Measurements from ENCODE around the gene PTPRD.

PTPRD gene

DNA sequence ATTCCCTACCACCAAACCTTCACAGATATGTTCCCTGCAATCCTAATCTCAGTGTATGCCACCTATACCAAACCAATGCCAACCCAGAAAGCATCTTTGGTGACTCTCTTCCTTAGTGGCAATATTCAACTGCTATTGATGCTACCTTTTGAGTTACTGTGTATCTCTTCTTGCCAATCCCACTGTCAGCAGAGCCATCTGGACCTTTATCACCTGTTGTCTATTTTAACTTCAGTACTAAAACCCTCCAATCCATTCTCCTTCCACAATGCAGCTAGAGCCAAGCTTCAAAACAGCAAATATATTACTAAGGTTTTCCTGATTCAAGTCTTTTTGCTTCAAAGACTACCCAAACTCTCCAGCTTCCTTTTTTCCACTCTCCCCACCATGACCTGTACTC lies 2036.1 kb downstream of the PTPRD start:
- no peak for DNase-seq (ENCODE audit: low read depth)

- DNase-seq (ENCODE audit: low read depth): no peak
Observed at GRCh38 chr9:8574846-8575245, 2038.0 kb downstream of the PTPRD start.

- DNase-seq (ENCODE audit: low read depth): no peak
Observed at GRCh38 chr9:8572209-8572608, 2040.6 kb downstream of the PTPRD start.

DNA sequence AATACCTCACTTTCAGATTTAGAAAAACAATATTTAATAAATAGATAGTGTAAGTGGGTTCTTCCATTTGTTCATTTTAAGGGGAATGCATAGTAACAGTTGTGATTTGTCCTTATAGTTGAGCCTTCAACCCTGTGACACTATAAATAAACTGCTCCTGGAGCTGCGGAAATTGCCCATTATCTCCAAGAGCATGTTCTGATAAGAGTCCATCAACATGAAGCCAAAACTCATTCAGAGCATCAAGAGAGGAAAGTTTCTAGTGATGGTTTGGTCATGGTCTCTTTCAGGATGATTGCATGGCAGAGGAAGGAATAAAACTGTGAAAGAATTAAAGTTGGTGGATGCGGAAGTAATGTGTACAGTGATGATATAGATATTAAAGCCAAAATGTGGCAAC lies 2041.2 kb downstream of the PTPRD start:
- no peak for DNase-seq (ENCODE audit: low read depth)

DNA sequence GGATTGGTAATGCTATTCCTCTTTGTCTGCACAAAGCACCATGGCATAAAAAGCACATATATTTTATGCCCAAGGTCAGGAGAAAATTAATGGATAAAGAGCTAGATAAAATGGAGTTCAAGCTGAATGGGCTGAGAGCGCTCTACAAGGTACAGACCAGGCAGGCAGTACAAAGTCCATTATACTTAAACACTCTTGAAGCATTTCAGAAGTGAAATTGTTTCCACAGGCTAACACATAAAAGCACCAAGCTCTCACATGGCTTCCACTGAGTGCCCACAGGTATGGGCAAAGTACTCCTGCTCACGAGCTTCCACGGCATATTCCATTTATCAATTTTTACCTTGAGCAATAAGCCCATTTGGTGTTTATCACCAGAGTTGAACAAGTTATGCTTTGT lies 2042.0 kb downstream of the PTPRD start:
- no peak for DNase-seq (ENCODE audit: low read depth)

DNA sequence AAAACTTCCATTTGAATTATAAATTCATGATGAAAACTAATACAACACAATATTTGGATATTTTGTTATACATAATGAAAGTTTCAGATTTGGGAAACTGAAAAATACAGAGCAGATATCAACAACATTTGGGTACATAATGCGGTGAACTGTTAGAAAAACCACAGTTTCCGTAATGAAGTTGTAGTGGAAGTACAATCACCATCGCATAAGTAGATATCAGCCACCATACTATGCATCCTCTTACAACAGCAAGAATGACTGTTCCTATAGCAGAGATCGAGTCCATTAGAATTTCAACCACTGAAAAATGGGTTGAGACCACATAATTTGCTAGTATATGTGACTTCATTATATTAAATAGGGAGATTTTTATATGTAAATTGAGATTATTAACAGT lies 2043.0 kb downstream of the PTPRD start:
- DNase-seq (ENCODE audit: low read depth): no peak

DNA sequence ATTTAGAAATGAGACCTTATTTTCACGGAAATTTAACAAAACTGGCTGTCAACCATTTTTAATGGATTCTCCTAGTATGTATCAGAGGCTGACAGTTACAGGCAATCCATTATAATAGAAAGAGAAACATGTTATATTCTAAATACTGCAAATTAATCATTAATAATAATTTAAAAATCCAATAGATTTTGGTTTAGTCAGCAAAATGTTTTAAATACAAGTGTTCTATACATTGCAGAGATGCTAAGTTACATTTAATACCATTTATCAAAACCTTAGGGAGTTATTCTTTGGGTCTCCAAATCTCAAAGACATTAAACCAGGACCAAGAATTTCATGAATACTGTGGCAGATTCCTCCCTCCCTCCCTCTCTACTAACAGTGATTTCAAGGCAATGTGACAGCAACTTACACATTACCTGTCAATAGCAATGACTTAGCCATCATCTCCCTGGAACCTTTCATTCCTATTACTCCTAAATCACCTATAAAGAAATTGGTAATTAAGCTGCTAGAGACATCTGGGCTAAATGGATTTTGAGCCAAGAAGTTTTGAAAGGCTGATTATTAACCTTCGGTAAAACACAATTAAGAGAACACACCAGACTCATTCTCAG lies 2044.7 kb downstream of the PTPRD start:
- DNase-seq (ENCODE audit: low read depth): no peak

- DNase-seq (ENCODE audit: low read depth): no peak
Observed at GRCh38 chr9:8564960-8565359, 2047.8 kb downstream of the PTPRD start.

DNA sequence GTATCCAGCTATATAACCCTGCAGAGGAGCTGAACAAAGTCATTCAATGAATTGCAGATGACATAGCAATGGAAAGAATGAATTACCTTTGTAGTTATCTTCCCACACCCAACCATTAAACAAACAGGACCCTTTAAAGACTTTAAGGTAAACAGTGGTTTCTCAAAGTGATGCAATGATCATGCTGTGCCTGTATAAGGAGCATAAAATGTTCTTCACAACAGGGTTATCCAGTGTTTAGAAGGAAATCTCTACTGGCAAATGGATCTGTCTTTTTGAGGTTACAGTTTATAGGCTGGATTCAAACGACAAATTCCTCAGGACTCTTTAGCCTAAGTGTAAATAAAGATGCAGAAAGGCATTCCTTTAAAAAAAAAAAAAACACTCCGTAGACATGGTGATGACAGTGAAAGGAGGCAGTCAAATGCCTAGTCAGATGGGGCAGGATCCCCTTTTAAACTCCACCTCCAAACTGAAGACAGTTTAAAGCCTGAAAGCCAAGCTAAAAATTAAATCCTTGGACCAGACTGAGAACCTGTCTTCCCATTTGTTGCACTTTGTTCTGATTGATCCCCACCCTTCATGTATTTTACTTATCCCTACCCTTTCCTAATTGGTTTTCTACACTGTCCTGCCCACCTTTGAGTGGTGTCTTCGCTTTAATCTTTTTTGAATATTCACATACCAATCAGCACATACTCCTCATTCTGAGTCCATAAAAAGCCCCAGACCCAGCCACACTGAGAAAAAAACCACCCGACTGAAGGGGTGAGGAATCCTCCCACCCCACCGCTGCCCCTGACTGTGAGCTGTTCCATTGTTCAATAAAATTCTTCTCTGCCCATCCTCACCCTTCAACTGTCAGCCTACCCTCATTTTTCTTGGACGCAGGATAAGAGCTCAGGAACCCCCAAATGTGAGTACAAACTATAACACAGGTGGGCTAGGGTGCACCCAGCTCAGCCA lies 2052.0 kb downstream of the PTPRD start:
- no peak for DNase-seq (ENCODE audit: low read depth)

DNA sequence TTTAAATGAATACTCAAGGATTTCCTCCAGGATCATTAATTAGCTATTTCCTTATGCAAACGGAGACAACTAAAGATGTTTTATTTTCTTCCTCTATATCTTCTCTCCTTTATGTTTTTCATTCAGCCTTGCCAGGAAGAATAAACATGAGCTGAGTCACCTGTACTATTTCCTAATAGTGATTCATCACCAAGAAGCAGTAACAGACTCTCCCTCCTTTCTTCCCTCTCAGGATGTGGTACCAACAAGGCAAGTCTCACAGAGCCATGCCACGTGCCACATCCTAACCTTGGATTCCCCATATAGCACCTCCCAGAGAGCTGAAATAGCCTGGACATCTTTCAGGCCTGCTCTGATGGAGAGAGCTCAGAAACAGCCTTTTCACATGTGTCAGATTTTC lies 2054.6 kb downstream of the PTPRD start:
- DNase-seq (ENCODE audit: low read depth): no peak

GRCh38 chr9:8555762-8556500 lies 2056.9 kb downstream of the PTPRD start:
- DNase-seq (ENCODE audit: low read depth): no peak

GRCh38 chr9:8553444-8553843 lies 2059.4 kb downstream of the PTPRD start:
- DNase-seq (ENCODE audit: low read depth): no peak

GRCh38 chr9:8552732-8553131 lies 2060.1 kb downstream of the PTPRD start:
- no peak for DNase-seq (ENCODE audit: low read depth)

GRCh38 chr9:8549214-8549613 lies 2063.6 kb downstream of the PTPRD start:
- no peak for DNase-seq (ENCODE audit: low read depth)

DNA sequence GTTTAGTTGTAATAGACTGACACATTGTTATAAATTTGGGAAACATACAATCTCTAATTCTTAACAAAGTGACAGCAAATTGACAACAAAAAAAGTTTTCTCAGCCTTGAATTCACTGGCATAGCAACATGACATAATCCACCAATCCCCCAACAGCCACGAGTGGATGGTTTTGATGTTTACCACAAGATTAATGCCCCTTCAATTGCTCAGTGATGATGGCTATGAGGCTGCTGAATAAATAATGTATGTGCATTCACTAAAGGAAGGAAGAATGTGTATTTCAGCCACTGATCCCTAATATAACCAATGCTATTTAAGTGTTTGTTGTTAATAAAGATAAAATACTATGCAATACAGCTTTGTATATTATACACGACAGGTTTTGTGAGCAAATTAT lies 2069.6 kb downstream of the PTPRD start:
- no peak for DNase-seq (ENCODE audit: low read depth)

- DNase-seq (ENCODE audit: low read depth): no peak
Observed at GRCh38 chr9:8542537-8542936, 2070.3 kb downstream of the PTPRD start.

- DNase-seq (ENCODE audit: low read depth): no peak
Observed at GRCh38 chr9:8539681-8540197, 2073.1 kb downstream of the PTPRD start.

DNA sequence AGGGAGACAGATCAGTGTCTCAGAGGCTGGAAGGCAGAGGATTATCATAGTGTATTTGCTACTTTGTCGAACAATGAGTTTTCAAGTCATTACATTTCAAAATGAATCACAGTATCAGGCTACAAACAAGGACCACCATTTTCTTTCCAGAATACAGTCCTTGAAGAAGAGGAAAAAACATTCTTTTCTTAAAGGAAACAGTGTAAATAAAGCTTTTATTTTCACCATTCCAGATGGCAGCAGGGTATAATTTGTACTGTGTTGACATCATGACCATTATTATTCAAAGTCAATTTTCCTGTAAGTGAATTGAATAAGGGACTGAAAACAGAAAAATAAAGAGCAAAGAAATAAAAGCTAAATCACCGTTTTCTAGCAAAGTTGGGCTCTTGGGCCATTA lies 2076.0 kb downstream of the PTPRD start:
- no peak for DNase-seq (ENCODE audit: low read depth)

- no peak for DNase-seq (ENCODE audit: low read depth)
Observed at GRCh38 chr9:8534828-8535227, 2078.0 kb downstream of the PTPRD start.

DNA sequence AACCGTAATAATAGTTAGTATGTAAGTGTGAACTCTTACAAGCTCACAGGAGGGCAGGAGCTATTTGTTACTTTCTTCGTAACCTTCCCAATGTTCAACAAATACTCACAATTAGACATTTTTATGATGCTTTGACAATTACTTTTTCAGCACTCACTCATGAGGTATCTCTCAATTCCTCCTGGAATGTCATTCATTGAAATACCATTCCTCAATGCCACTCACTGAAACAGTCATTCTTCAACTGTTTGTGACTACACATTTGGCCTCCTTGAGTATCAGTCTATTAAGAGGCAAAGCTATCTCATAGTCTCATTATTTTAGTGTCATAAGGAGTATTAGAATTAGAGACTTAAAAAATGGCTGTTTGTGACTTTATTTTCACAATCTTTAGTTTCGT lies 2079.1 kb downstream of the PTPRD start:
- DNase-seq (ENCODE audit: low read depth): no peak

- no peak for DNase-seq (ENCODE audit: low read depth)
Observed at GRCh38 chr9:8531826-8532415, 2080.9 kb downstream of the PTPRD start.

GRCh38 chr9:8521112-8521511 lies 2091.7 kb downstream of the PTPRD start:
- no peak for DNase-seq (ENCODE audit: low read depth)
